Body of pancreas (tissue), 4 donors: Measurements from ENCODE around the gene SLC4A1. TPM values are rescaled to one million over a fixed set of nuclear protein-coding genes. Genes with fewer than 3 reads are reported as not detected.
A peak's percentile ranks its signal among the peaks of the same experiment; 100 is the strongest.

Source experiments
- ATAC-seq: fragments of 150-250 bp; one replicate; pipeline ENCODE4 v1.9.1; 2016
- DNase-seq, 4 donors: peaks; one replicate each; pipeline ENCODE4 v3.0.0-alpha.2; 2019
- H3K27ac ChIP-seq, 4 donors: fragments of 200-600 bp; sonication (generic); 1 replicate in 3 of 4; 2 replicates in 1 of 4; pipeline versions ENCODE4 v1.5.1 to v1.6.1; 2016 to 2019; ENCODE audit warnings: mild to moderate bottlenecking in 1 of 4, mixed read lengths in 1 of 4, moderate library complexity in 1 of 4
- H3K27me3 ChIP-seq, 2 donors: fragments of 200-600 bp; sonication (generic); one replicate each; pipeline ENCODE4 v1.6.0; 2016; ENCODE audit warnings: mild to moderate bottlenecking in 1 of 2
- H3K36me3 ChIP-seq, 2 donors: fragments of 200-600 bp; sonication (generic); replicated peaks in 1 of 2; 2 replicates each; pipeline ENCODE4 v1.5.1; 2016; ENCODE audit warnings: low read depth in 2 of 2; ENCODE audit not compliant: insufficient read depth in 1 of 2
- H3K4me1 ChIP-seq: fragments of 200-600 bp; sonication (generic); one replicate; pipeline ENCODE4 v1.6.0; 2016
- H3K4me3 ChIP-seq, 2 donors: fragments of 200-600 bp; sonication (generic); 1 replicate in 1 of 2; 2 replicates in 1 of 2; pipeline ENCODE4 v1.5.1; 2016 to 2019
- H3K9me3 ChIP-seq, 3 donors: fragments of 200-600 bp; sonication (generic); 1 replicate in 2 of 3; 2 replicates in 1 of 3; pipeline ENCODE4 v1.5.1; 2016
- CTCF ChIP-seq, 7 experiments: fragments of 450-650 bp in 4 of 7; fragments of 200-600 bp in 3 of 7; sonication (generic) in 3 of 7; IDR thresholded peaks; one replicate each; pipeline ENCODE4 v1.5.1; 2016 to 2019; ENCODE audit warnings: antibody characterized with exemption in 7 of 7
- POLR2A ChIP-seq, 3 donors: fragments of 450-650 bp; IDR thresholded peaks; one replicate each; pipeline ENCODE4 v1.6.1; 2016; ENCODE audit warnings: antibody characterized with exemption in 3 of 3, mild to moderate bottlenecking in 2 of 3
- WGBS, 2 donors: methylation state at CpG; one replicate each; pipeline ENCODE4 v1.1.5; 2017; 5-methylcytosine and 5-hydroxymethylcytosine counted together
- intact Hi-C: fragments of 100-400 bp; cut with DNase I; formaldehyde crosslinking; loops from one replicate; pipeline ENCODE4 v1.15.1; 2023
- total RNA-seq, 2 donors: library from RNA; depleted of rRNA; stranded (reverse); fragments of >200 nt; gene quantifications; one replicate each; pipeline ENCODE4 v1.1.0, GENCODE V29; 2016

SLC4A1 gene
- total RNA-seq, 2 donors from 2014 or later = not detected

GRCh38 chr17:44308320-44308818 lies 40.4 kb upstream of the SLC4A1 start, which contains the start of gene RUNDC3A:
TSS of gene RUNDC3A (plus strand) at chr17:44308601. CDS start at chr17:44308833, 232 bp downstream.
- TF ChIP-seq POLR2A (IDR thresholded peaks at IDR 0.05) (peak in 1 of 3 donors; percentile 30), CTCF (IDR thresholded peaks at IDR 0.05) (no peak)
- intact Hi-C loops = no loop called here
- Histone ChIP-seq H3K4me1 (peaks cover 19% of the 10 kb centered on the region), H3K27me3 (no peaks in the 10 kb centered on the region), H3K27ac (peak within 1 kb of the TSS in 3 of 4 donors; percentile 24 to 52 (median 44)), H3K4me3 (no peak within 1 kb of the TSS), H3K36me3 (no peaks in the 10 kb centered on the region), H3K9me3 (no peaks in the 10 kb centered on the region)
- WGBS, 2 donors = 0 to 3% methylated on average over 10 to 33 of the region's 39 CpGs
- ATAC-seq (peak; percentile 92), DNase-seq (peak; percentile 85 to 89 (median 86))

- H3K9me3 ChIP-seq = no peaks in the 10 kb centered on the region
- ATAC-seq (peak; percentile 51), DNase-seq (peak; percentile 44 to 64 (median 60))
- TF ChIP-seq POLR2A (IDR thresholded peaks at IDR 0.05) (peak in 1 of 3 donors; percentile 18), CTCF (IDR thresholded peaks at IDR 0.05) (no peak)
- H3K4me1 ChIP-seq = peaks cover 19% of the 10 kb centered on the region
- H3K27ac ChIP-seq = peak overlapping the region in 3 of 4 donors; percentile 24 to 52 (median 34)
- H3K36me3 ChIP-seq = no peaks in the 10 kb centered on the region
- intact Hi-C loops = no loop called here
- no peaks in the 10 kb centered on the region for H3K27me3 ChIP-seq
- H3K4me3 ChIP-seq = no peak overlapping the region
- 2 to 11% methylated on average over 5 to 26 of the region's 26 CpGs for WGBS, 2 donors
Observed at GRCh38 chr17:44307387-44308186, 39.7 kb upstream of the SLC4A1 start.

GRCh38 chr17:44304651-44305050 lies 36.7 kb upstream of the SLC4A1 start:
- Histone ChIP-seq H3K4me3 (no peak overlapping the region), H3K4me1 (peaks cover 19% of the 10 kb centered on the region), H3K27me3 (no peaks in the 10 kb centered on the region), H3K9me3 (no peaks in the 10 kb centered on the region), H3K27ac (no peak overlapping the region), H3K36me3 (no peaks in the 10 kb centered on the region)
- ATAC-seq (no peak), DNase-seq (no peak)
- intact Hi-C loops = no loop called here
- TF ChIP-seq CTCF (IDR thresholded peaks at IDR 0.05) (no peak), POLR2A (IDR thresholded peaks at IDR 0.05) (no peak)

GRCh38 chr17:44297975-44298374 lies 30.0 kb upstream of the SLC4A1 start:
- Histone ChIP-seq H3K36me3 (no peaks in the 10 kb centered on the region), H3K9me3 (no peaks in the 10 kb centered on the region), H3K4me3 (no peak overlapping the region), H3K27me3 (no peaks in the 10 kb centered on the region), H3K27ac (no peak overlapping the region), H3K4me1 (no peaks in the 10 kb centered on the region)
- 58 to 72% methylated on average over 3 of the region's 3 CpGs for WGBS, 2 donors
- intact Hi-C loops = no loop called here
- ATAC-seq (no peak), DNase-seq (no peak)
- no peak for TF ChIP-seq CTCF (IDR thresholded peaks at IDR 0.05)
- no peak for TF ChIP-seq POLR2A (IDR thresholded peaks at IDR 0.05)
